ENCODE data around the gene MRPS18A.
A peak's percentile ranks its signal among the peaks of the same experiment; 100 is the strongest.
"Not testable (repeated sequence)": the region's sequence is repeated elsewhere in the genome, so short reads cannot be mapped to it uniquely, and the experiment has no call there.

MRPS18A gene

DNA sequence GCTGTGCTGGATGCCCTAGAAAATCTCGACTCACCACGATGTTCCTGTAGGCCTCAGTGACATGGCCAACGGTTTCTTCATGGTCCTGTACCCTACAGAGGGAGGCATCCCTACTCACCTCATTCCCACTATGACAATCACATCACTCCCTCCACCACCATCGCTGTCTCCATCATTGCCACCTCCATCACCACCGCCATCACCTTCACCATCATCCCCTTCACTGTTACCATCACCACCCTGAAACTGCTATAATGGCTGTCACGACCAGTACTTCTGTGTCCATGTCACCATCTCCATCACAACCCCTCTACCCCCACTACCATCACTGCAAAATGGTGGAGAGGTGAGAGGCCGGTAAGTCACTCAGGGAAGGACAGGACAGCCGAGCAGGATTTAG is 29.8 kb upstream of the MRPS18A start:
- DNase-seq (ENCODE audit: low read depth, low spot score) = no peak

DNA sequence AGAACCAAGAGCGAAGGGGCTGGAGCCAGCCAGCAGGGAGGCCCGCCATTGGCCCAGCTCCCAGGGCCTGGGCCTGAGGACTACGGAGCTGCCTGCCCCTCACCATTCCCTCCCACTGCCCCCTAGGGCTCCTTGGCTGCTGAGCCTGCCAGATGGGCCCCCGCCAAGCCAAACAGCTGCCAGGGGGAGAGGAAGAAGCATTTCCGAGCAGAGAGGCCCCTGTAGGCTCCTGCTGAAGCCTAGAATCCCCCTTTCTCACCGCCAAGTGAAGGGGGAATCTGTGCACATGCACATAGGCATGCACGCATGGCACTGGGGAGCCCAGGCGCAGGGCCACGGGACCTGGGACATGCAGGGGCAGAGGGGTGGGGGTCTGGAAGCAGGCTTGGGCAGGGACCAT is 28.5 kb upstream of the MRPS18A start:
- no peak for DNase-seq (ENCODE audit: low read depth, low spot score)

DNA sequence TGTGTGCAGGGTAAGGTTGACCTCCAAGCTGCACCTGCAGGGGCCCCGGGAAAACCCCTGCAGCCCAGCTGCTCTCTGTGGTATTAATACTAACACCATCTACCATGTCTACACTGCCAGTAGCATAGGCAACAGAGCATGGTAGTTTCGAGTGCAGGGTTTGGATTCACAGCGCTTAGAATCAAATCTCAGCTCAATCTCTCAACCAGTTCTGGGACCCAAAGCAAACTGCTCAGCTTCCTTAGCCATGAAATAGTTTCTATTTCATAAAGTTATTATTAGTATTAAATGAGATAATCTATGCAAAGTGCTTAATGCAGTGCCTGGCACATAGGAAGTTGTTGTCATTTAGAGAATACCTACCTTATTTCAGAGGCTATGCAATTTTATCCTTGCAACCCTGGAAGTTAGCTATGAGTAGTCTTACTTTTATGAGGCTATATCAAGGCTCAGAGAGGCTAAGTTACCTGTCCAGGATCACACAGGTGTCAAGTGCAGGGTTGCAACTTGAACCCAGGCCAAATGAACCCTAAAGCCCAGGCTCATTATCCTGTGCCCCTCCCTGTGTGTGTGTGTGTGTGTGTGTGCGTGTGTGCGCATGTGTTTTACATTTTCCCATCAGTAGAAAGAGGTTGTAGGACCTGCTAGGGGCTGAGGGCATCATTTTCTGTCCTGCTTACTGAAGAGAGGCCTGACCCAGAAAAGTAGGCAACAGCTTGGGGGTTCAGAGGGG is 27.6 kb upstream of the MRPS18A start:
- DNase-seq (ENCODE audit: low read depth, low spot score) = no peak

DNA sequence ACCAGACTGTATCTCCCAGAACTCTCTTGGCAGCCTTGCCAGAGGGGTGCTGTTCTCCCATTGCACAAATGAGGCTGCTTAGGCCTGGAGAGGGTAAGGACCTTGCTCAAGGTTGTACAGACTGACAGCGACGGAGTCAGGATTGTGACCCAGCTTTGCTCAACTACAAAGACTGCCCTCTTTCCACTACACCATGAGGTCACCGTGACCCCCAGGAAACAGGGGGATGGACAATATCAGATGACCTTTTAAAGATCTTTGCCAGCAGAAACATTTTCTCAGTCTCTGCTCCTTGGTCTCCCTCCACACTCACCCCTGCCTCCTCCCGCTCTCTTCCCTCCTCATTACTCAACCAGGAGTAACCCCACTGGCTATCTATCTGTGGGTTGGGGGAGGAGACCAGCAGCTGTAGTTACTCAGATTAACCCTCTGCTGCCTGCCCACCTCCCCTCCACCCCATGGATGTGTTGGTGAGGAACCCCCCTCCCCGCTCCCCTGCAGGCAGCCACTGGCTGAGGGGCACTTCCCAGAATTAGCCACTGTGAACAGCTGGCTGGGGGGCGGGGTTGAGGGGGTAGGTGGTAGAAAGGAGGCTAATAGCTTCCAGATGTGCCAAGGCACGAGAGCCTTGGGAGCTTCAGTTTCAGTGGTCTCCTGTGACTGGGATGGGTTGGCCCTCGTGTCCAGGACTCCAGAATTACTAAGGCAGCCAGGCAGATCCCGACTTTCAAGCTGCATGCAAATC is 26.9 kb upstream of the MRPS18A start:
- no peak for DNase-seq (ENCODE audit: low read depth, low spot score)

DNA sequence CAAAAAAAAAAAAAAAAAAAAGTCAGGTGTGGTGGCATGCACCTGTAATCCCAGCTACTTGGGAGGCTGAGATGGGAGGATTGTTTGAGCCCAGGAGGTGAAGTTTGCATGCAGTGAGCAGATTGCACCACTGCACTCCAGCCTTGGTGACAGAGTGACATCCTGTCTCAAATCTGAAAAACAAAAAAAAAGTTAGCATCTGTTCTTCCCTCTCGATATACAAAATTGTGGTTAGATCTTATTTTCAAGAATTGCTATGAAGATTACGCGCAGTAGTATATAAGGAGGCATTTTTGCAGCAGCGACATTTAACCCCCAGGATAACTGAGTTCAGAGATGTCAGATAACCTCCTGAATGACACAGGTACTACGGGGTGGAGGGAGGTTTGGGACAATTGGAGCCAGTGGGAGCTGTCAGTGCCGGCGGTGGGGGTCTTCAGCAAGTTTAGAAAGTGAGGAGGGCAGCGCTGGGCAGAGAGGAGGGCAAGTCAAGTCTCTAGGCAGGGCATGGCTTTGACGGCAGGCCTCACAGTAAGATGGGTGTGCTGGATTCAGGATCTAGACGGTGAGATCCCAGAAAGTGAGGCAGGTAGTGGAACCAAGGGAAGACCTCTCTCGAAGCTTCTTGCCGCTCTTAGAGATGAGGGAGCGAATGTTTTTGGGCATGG is 26.2 kb upstream of the MRPS18A start:
- DNase-seq (ENCODE audit: low read depth, low spot score) = no peak

DNA sequence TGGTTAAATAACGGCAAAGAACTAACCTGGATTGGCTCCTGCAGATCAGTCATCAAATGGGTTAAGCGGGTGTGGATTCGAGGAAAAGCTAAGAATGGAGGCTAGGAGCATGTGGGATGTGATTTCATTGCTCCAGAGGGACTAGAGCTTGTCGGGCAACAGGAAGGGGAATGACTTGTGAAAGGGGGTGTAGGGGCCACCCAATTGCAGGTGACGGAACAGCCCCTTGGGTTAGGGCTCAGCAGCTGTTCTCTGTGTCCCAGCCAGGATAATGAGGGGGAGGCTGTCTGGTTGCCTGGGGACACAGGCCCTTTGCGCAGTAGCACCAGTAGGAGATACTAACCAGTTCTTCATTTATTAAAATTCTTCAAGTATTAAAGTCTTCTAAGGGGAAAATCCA is 25.0 kb upstream of the MRPS18A start:
- DNase-seq (ENCODE audit: low read depth, low spot score) = no peak

DNA sequence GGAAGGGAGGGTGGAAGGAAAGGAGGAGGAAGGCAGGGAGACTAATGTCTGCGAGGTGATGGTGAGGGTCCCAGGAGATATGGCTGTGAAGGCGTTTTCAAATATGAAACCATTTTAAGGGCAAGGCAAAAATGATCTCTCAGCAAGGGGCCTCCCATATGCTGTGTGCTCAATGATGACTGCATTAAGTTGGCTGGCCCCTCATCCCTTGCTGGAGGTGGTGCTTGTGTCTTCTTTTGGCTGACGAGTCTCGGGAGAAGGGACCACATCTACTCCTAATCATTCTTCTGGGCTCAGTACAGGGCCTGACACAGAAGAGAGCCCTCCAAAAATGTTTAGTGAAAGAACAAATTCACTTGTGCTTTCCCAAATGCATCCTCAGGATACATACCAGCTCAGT is 23.0 kb upstream of the MRPS18A start:
- DNase-seq (ENCODE audit: low read depth, low spot score) = no peak

DNA sequence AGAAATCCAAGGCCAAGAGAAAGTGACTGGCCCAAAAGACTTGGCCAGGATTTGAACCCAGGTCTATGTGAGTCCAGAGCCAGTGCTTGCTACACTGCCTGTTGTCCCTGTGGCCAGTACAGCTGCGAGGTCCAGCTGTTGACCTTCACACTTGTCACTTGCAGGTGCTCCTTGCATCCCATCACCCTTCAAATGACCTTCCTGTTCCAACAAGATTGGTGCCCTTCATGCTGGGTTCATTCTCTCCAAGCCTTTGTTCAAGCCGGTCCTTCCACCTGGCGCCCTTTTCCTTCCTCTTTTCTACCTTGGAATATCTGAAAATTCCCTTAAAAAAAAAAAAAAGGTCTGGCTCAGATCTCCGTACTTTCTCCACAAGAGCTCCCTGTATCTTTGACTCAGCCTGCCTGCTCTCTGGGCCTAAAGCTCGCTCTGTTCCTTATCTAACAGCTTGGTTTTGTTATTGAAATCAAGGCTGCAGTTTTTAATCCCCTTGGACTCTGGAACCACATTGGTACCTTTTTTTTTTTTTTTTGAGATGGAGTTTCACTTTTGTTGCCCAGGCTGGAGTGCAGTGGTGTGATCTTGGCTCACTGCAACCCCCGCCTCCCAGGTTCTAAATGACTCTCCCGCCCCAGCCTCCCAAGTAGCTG is 22.2 kb upstream of the MRPS18A start:
- no peak for DNase-seq (ENCODE audit: low read depth, low spot score)

DNA sequence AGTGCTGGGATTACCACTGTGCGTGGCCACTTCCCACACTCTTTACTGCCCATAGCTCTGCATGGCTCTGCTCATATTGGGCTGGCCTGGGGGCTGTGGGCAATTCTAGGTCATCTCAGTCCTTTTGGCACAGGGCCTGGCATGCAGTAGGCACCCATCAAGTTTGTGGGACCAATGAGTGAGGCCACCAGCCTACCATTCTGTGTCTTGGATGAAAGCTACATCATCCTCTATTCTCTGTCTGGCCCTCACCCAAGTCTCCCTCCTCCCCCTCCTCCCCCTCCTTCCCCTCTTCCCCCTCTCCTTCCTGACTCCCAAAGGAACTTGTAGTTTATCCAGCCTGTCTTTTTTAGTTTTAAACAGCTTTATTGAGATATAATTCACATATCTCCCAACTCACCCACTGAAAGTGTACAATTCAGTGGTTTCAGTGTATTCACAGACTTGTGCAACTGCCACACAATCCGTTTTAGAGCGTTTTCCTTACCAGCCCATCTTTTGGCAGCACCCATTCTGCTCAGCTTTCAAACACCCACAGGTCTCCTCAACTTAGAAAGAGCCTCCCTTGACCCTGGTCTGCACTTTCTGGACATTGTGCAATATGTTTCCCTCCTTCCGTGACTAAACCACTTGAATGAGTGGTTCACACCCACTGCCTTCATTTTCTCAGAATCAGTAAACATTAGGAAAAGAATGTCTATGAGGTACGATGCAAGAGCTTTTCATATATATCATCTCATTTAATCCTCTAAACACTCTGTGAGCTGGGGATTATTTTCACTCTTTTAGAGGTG is 21.5 kb upstream of the MRPS18A start:
- no peak for DNase-seq (ENCODE audit: low read depth, low spot score)

DNA sequence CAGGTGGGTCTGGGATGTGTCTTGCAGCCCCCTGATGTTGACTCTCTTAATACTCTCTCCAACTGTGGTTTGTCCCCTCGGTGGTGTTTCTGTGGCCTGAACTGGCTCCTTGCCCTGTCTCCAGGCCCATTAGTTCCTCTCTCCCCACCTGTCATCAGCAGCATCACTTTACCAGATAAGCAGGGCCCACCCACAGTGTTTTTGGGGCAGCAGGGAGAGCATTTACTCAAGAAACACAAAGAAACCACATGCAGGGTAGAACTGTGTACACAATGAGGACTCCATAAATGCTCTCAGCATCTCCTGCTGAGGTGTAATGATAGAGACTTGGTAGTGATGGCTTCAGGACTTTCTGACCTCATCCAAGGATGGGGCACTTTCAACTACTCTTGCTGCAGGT is 20.2 kb upstream of the MRPS18A start:
- DNase-seq (ENCODE audit: low read depth, low spot score) = no peak

DNA sequence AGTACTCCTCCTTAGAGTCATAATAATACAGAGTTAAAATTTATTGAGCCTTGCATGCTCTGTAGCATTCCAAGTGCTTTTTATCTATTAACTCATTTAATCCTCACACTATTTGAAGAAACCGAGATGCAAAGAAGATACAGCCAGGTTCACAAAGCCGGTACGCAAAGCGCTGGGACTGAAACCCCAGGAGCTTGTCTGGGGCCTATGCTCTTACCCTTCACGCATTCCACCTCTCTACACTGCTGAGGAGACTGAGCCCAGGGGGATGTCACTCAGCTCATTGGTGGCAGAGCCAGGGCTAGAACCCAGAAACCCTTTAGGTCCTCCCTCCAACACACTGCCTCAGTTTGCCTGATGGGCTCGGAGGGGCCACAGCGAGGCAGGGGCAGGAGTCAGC is 19.7 kb upstream of the MRPS18A start:
- no peak for DNase-seq (ENCODE audit: low read depth, low spot score)

DNA sequence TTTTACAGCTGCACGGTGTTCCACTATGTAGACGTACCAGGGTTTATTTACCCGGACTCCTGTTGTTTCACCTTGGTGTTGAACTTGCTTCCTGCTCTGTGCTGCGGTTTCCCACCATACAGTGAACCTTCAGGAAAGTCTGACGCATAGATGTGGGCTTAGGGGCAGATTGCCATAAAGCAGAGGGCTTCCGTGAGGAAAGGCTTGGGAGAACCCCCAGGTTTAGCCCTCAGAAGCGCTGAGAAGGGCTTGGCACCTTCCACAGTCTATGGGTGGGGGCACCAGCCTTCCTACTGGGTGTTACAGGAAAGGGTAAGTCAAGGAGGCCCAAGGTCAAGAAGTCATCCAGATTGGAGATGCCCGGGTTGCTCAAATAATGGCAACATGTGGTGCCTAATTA is 19.2 kb upstream of the MRPS18A start:
- no peak for DNase-seq (ENCODE audit: low read depth, low spot score)

DNA sequence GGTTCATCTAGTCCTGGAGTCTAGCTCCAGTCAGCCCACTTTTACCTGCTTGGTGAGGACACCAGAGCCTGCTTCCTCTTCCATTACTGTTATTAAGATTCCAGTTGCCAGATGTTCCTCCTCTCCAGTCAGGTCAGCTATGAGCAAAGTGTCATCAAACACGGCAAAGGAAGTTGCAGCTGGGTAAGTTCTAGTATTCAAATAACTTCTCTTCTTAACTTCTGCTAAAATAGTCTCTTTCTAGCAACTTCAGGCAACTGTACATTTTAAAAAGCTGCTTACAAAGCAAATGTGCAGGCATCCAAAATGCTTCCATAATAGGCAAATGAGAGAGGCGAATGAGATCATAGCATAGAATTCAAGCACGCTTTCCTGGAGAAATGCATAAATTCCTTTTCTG is 18.4 kb upstream of the MRPS18A start:
- no peak for DNase-seq (ENCODE audit: low read depth, low spot score)

DNA sequence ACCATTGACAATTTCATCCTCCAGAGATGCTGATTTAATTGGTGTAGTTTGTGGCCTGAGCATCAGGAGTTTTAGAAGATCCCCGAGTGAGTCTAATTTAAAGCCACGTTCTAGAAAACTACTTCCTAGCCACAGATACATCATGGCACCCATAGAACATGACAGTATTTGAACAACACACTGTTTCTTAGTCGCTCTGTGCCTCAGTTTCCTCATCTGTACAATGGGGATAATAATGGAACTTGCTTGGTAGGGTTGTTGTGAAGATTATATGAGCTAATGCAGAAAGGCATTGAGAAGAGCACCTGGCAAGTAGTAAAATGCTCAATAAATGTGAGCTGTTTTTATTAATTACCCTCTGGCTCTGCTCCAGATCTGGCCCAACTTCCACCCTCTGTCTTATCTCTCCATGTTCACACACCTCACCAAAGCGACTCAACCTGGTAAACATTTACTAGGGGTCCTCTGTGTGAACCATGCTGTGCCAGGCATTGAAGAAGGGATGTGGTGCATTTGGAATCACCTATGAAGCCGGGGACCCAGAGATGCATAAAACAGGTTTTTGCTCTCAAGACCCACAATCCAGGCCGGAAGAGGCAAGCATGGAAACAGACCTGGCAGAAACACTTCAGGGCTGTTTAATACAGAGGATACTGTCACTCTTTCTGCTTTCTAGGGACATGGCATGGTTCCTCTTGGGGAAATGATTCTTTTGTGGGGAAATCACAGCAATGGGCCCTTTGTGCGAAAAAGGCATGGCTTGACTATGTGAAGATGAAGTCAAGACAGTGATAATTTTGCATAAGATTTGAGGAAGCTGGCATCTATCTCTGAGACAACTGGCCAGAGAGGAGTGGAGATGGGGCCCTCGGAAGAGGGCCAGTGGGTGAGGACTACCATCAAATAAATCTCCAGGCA is 16.2 kb upstream of the MRPS18A start:
- DNase-seq (ENCODE audit: low read depth, low spot score) = no peak

DNA sequence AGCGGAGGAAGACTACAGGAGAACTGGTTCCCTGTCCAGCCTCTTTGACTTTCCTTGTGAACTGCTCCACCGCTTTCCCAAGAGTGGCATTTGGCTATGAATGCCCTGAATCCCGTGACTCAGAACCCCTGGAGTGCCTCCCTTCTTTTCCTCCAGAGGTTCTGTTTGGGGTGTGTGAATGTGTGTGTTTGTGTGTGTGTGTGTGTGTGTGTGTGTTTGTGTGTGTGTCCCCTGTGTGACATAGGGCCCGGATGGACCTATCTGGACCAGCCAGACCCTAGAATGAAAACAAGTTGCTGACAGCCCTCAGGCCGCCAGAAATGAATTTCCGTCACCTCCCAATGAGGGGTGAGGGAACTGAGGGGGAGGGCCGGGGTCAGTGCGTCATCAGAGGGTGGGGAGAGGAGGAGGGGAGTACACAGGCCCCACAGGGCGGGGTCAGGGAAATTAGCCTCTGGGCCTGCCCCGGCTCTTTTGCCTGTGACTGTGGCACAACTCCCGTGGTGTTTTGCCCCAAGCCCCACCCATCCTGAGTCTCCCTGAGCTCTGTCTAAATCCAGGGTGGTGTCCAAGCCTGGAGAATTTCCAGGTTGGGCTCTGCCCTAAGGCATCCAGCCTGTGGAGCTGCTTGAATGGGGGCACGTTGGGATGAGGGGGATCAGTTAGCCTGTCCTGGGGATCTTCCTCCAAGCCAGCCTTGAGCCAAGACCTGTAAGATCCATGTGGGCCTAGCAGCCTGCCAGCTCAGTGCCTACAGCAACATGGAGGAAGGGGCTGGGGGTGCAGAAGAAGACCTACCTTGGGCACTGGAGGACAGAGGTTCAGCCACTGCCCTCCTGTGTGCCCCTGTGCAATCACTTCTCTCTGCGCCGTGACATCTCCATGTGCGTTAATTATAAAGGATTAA is 15.2 kb upstream of the MRPS18A start:
- DNase-seq (ENCODE audit: low read depth, low spot score) = peak; percentile 97

DNA sequence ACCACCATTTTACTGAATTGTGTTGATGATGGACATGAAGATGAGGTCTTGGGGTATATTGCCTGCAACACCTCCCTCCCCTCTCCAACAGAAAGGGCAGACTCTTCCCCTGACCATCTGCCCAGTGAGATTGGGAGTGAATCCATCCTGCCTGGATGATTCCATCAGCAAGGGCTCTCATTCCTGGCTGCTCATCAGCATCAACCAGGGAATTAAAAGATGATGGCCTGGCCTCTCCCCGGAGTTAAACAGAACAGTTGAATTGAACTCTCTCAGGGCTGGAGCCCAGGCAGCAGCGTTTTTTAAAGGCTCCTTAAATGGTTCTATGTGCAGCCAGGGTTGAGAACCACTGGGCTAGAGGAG is 14.6 kb upstream of the MRPS18A start:
- DNase-seq (ENCODE audit: low read depth, low spot score) = no peak

DNA sequence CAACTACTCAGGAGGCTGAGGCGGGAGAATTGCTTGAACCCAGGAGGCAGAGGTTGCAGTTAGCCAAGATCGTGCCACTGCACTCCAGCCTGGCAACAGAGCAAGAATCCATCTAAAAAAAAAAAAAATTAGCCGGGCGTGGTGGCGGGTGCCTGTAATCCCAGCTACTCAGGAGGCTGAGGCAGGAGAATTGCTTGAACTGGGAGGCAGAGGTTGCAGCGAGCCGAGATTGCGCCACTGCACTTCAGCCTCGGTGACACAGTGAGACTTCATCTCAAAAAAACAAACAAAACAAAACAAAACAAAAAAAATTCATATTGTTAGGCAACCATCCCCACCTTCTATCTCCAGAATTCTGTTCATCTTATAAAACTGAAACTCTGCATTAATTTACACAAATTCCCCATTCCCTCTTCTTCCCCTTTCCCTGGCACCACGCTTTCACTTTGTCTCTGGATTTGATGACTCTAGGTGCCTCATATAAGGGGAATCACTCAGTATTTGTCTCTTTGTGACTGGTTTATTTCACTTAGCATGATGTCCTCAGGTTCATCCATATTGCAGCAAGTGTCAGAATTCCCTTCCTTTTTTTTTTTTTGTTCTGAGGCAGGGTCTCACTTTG is 13.5 kb upstream of the MRPS18A start:
- DNase-seq (ENCODE audit: low read depth, low spot score) = not testable (repeated sequence)

DNA sequence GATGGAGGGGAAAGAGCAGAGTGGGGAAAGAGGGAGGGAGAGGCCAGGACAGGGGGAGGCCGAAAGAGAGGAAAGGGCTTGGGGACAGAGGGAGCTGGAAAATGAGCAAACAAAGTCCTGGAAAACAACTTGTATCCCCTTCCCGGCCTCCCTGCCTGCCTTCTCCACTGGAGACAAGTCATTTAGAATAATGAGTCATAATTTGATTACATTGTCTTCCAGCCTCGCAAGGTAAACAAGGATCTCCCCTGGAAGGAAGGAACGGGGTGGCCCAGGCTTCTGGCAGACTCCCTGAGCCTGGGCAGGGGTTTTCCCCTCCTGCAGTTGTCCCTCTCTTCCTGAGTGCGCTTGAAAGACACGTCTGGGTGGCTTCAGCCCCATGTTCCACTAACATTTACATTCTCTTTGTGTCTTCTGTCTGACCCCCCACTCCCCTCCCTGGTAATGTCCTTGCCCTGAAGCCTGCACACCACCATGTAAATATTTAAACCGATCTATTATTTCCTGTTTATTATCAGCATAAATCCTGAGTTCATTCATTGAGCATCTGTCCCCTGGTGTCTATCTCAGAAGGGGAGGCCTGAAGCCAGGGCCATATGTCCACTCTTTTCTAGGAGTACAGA is 12.1 kb upstream of the MRPS18A start:
- no peak for DNase-seq (ENCODE audit: low read depth, low spot score)
